GM19468 (cell line): ENCODE results near the gene SLC6A13.

ENCODE experiments used
- ATAC-seq: cut with Tn5 transposase; IDR thresholded peaks from one replicate; pipeline ENCODE4 v1.9.1; 2021; ENCODE audit warnings: mild to moderate bottlenecking, moderate library complexity, moderate number of reproducible peaks; ENCODE audit not compliant: unreplicated experiment; ENCODE audit errors: extremely low read depth

SLC6A13 gene

DNA sequence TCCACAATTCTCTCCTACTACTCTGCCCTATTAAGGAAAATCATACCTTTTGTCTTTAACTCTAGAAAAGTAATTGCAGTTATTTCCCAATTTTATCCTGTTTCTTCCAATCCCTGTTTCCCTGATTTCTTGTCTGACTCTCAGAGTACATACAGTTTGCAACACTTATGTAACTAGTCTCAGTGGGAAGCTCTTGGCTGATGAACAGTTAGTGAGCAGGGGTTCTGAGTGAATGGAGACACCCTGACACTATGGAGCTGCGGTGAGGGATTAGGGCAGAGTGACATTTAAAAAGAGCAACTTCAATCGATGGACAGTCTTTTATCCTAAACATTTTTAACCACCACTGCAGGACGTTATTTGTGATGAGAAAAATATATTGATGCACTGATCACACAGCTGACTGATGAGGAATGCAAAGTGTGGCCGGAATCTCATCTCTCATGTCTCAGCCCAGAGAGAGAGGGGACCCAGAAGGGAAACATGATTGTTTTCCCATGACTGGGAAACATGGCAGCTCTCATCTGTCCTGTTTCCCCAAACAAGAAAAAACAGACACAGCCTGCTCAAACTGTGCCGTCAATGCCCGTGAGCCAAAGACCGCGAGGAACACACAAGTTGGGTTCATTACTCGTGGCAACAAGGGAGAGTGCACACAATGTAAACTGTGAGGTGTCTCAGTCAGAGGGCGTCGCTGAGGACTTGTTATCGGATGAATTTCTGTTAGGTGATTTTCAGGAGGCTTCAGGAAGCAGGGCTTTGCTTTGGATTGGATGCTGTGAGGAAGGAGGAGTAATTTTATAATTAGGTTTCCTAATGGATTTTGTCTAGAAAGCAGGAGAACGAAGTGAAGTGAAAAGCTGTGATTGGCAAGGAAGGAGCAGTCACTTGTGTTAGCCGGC lies 5.2 kb upstream of the SLC6A13 start:
- no peak for ATAC-seq

DNA sequence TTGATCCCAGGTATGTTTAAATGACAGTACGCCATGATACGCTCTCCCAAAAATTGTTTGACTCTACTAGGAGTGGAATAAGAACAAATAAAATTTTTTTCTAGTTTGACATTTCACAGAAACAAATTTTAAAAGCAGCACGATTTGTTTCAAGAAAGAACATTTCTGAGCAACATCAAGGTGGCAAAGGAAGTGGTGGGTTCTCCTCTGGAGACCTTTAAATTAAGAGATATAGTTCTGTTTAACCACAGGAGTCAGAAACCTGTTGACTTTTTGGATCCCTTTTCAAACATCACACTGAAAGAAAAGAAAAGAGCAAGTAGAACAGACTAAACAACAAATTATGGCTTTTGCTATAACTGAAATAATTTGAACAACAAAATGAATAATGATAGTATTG lies 2.5 kb upstream of the SLC6A13 start:
- ATAC-seq = no peak

- ATAC-seq = no peak
These were observed 1.6 kb upstream of the SLC6A13 start for GRCh38 chr12:264269-264668.

DNA sequence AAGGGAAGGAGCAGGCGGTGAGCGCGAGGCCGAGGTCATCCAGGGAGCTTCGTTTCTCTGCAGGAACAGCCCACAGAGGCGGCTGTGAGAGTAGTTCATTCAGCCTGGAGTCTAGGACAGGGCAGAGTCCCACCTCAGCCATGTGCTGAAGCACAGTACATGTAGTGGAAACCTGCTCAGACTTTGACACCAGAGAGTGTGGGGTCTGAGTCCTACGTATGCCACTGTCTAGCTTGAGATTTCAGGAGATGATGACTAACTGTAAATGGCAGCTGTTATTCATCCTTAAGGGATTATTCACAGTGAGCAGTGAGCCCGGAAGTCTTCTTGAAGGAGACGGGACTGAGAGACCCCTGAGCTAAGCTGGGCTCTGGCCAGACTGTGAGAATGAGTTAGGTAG lies 938 bp upstream of the SLC6A13 start:
- no peak for ATAC-seq

GRCh38 chr12:262113-262512 lies 523 bp downstream of the SLC6A13 start:
- no peak for ATAC-seq

GRCh38 chr12:257521-258321 lies 4.9 kb downstream of the SLC6A13 start:
- ATAC-seq = no peak

GRCh38 chr12:256958-257357 lies 5.7 kb downstream of the SLC6A13 start:
- no peak for ATAC-seq

- no peak for ATAC-seq
These were observed 6.4 kb downstream of the SLC6A13 start for GRCh38 chr12:256225-256624.

DNA sequence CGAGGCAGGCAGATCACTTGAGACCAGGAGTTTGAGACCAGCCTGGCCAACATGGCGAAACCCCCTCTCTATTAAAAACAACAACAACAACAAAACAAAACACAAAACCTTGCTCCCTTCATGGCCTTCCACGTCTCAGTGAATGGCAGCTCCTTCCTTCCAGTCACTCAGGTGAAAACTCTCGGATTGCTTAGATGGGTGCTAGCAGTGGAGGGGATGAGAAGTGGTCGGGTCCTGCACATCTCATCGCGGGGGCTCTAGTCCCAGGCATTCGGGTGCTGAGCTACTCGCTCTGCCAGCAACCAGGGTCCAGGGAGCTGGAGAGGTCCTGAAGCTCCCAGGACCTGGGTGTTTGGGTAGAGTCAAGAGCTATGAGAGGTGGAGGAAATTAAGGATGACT lies 7.7 kb downstream of the SLC6A13 start:
- no peak for ATAC-seq

- ATAC-seq = no peak
These were observed 8.6 kb downstream of the SLC6A13 start for GRCh38 chr12:254039-254438.

- no peak for ATAC-seq
These were observed 9.4 kb downstream of the SLC6A13 start for GRCh38 chr12:253116-253831.

GRCh38 chr12:252636-253035 lies 10.0 kb downstream of the SLC6A13 start:
- ATAC-seq = no peak

GRCh38 chr12:247271-247670 lies 15.4 kb downstream of the SLC6A13 start:
- ATAC-seq = no peak

DNA sequence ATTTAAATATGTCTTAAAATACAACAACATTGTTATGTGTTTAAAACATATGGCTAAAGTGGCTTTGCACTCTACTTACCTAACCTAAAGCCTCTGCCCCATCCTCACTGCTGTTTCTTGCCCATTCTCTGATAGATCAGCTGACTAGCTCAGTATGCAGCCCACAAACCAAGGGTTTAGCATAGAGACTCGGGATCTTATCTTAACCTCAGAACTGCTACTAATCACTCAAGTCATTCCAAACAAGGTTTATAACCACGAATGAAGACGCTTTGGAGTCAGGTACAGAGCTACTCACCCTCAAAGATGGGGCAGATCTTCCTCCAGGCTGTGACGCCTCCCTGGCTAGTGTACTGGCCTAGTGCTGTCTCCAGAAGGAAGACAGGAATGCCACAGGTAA lies 19.3 kb downstream of the SLC6A13 start:
- no peak for ATAC-seq

GRCh38 chr12:242496-242895 lies 20.1 kb downstream of the SLC6A13 start:
- no peak for ATAC-seq

- no peak for ATAC-seq
These were observed 21.4 kb downstream of the SLC6A13 start for GRCh38 chr12:241266-241665.

DNA sequence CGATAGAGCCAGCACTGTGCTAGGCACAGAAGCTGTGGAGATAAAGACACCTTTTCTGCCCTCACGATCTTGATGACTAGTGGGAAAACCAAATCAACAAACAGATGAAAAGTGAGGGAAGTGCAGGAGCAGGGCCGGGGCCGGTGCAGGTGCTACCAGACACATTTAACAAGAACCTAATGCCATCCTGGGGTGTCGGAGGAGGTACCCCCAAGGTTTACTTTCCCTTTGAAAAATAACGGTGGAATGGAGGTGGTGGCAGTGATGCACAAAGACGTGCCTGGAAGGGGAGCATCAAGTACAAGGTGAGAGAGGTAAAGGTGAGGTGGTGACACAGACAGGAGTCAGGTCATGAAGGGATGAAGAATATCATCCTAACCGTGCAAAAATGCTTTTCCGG lies 22.1 kb downstream of the SLC6A13 start:
- no peak for ATAC-seq

DNA sequence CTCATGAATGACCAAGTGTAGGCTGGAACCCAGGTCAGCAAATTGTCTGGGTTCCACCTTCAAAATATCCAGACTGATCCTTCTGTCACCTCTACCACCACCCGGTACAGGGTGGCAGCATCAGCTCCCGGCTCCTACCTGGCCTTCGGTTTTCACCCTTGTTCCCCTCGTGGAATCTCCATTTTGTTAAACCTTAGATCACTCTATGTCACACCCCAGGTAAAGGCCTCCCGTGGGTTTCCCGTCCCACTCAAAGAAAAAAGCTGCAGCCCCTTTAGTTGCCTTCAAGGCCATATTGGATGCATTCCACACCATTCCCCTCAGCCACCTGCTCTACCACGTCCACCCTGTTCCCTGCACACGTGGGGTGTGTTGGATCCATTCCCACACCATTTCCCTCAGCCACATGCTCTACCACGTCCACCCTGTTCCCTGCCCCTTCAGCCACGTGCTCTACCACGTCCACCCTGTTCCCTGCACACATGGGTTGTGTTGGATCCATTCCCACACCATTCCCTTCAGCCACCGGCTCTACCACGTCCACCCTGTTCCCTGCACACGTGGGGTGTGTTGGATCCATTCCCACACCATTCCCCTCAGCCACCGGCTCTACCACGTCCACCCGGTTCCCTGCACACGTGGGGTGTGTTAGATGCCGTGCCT lies 23.8 kb downstream of the SLC6A13 start:
- ATAC-seq = no peak

- no peak for ATAC-seq
These were observed 24.5 kb downstream of the SLC6A13 start for GRCh38 chr12:238116-238515.
